BLaER1 treated with 17β-estradiol and CSF1 and Interleukin-3, amounts not matched to agents 10 nM and 100 nM (cell line): Measurements from ENCODE around the gene CHMP5.
"Not testable (repeated sequence)": the region's sequence is repeated elsewhere in the genome, so short reads cannot be mapped to it uniquely, and the experiment has no call there.

Source experiments
- H3K27ac ChIP-seq, 11 experiments: shearing (Covaris generic); formaldehyde crosslinking; 2 replicates each; pipeline ENCODE4 v1.8.1; 2022
- H3K27me3 ChIP-seq, 11 experiments: shearing (Covaris generic); formaldehyde crosslinking; 2 replicates each; pipeline ENCODE4 v1.8.1; 2022
- H3K36me3 ChIP-seq, 11 experiments: shearing (Covaris generic); formaldehyde crosslinking; 2 replicates each; pipeline ENCODE4 v1.8.1; 2022
- H3K4me1 ChIP-seq, 10 experiments: shearing (Covaris generic); formaldehyde crosslinking; 2 replicates each; pipeline ENCODE4 v1.8.1; 2022
- H3K4me2 ChIP-seq, 11 experiments: shearing (Covaris generic); formaldehyde crosslinking; 2 replicates each; pipeline ENCODE4 v1.8.1; 2022
- H3K4me3 ChIP-seq, 10 experiments: shearing (Covaris generic); formaldehyde crosslinking; 2 replicates each; pipeline ENCODE4 v1.8.1; 2022
- H3K9ac ChIP-seq, 11 experiments: shearing (Covaris generic); formaldehyde crosslinking; 2 replicates each; pipeline ENCODE4 v1.8.1; 2022
- H3K9me3 ChIP-seq, 11 experiments: shearing (Covaris generic); formaldehyde crosslinking; replicated peaks in 1 of 11; 2 replicates each; pipeline ENCODE4 v1.8.1; 2022
- H4K20me1 ChIP-seq, 11 experiments: shearing (Covaris generic); formaldehyde crosslinking; 2 replicates each; pipeline ENCODE4 v1.8.1; 2022
- Cebpa-rat ChIP-seq, 11 experiments: shearing (Covaris generic); IDR thresholded peaks; 2 replicates each; pipeline ENCODE4 v1.8.1; 2022

CHMP5 gene

DNA sequence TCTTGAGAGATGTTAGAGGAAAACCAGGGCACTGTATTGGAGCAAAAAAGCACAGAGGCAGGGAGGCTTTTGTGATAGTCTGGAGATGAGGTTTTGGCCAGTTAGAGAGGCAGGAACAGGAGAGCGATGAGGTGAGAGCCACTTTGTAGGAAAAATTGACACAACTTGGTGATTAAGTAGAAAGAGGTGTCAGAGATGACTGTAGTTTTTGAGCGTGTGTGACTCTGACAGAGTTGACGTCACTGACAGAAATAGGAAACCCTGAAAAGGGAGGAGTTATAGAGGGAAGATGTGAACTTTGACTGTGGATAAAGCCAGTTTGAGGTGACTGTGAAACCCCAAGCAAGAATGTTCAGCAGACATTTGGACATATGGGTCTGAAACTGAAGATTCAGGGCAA is 41.2 kb downstream of the CHMP5 start:
- H3K4me1 ChIP-seq = peaks cover 0 to 28% (median 11%) of the 10 kb centered on the region in 10 experiments; a peak in 12 of 20 replicates
- no peak overlapping the region for H3K9ac ChIP-seq
- TF ChIP-seq Cebpa-rat (IDR thresholded peaks at IDR 0.05) = no peak
- H3K27me3 ChIP-seq = no peaks in the 10 kb centered on the region
- no peak overlapping the region for H3K4me3 ChIP-seq
- H4K20me1 ChIP-seq = peaks cover 11 to 92% (median 39%) of the 10 kb centered on the region in 11 experiments; a peak in 18 of 22 replicates
- H3K9me3 ChIP-seq = no peaks in the 10 kb centered on the region
- peaks cover 100% of the 10 kb centered on the region in 11 experiments for H3K36me3 ChIP-seq
- peak overlapping the region in 2 of 11 experiments; percentile 56 to 69; a peak in 2 of 22 replicates for H3K27ac ChIP-seq
- no peak overlapping the region for H3K4me2 ChIP-seq

DNA sequence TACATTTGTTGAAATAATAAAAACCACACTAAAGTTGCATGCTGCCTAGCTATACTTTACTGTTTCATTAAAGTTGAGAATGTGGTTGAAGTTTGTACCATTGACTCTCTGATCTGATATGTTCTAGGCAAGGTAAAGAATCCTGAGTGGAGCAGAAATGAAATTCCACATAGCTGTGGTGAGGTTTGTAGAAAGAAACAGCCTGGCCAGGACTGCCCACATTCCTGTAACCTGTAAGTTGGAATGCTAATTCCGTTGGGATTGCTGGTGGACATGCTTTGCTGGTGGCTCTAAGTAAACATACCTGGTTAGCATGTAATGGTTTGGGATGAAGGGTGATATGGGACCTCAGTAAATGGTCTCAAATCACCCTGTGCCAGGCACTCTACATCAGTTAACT is 42.2 kb downstream of the CHMP5 start:
- peaks cover 10 to 84% (median 49%) of the 10 kb centered on the region in 11 experiments; a peak in 18 of 22 replicates for H4K20me1 ChIP-seq

DNA sequence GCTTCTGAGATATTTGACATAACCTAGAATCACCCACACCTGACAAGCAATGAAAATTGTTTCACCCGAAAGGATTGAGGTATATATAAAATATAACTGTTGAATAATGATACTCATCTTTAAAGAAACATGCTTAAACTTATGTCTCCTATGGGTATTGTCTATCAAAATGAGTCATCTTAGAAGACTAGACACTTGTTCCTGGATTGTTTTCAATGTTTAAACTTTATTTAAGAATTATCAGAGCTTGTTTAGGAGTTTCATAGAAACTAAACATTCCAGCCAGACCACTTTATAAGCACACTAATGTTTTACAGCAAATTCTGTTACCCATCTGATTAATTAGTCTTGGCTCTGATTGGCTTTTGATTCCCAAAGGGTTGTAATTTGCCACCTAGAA is 45.1 kb downstream of the CHMP5 start:
- Histone ChIP-seq H3K9ac (no peak overlapping the region), H3K4me1 (peaks cover 0 to under 1% (median 0%) of the 10 kb centered on the region in 10 experiments; a peak in 2 of 20 replicates)

More for the DNA sequence above, 42.2 kb downstream of the CHMP5 start:
- no peak for TF ChIP-seq Cebpa-rat (IDR thresholded peaks at IDR 0.05)
- Histone ChIP-seq H3K27me3 (no peaks in the 10 kb centered on the region), H3K9me3 (no peaks in the 10 kb centered on the region), H3K4me2 (no peak overlapping the region), H3K4me1 (peaks cover 0 to 28% (median 11%) of the 10 kb centered on the region in 10 experiments; a peak in 12 of 20 replicates), H3K27ac (no peak overlapping the region), H3K9ac (no peak overlapping the region), H3K36me3 (peaks cover 100% of the 10 kb centered on the region in 11 experiments), H3K4me3 (no peak overlapping the region)

DNA sequence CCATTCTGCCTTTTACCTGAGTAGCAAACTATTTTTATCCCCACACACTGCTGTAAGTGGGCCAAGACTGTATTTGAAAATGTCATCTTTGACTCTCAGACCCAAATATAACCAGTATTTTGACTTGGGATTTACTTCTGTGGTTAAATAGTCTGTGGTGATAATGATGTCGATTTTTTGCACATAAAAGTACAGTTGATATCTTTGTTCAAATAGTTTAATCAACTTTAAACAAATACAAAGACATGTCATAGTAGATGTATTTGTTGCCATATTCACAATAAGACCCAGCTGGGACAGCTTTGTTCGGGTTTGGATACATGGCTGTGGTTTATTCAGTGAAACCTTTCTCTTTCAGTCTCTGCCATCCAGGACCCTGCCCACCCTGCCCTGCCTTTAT is 45.9 kb downstream of the CHMP5 start:
- peaks cover 100% of the 10 kb centered on the region in 11 experiments for H3K36me3 ChIP-seq
- no peaks in the 10 kb centered on the region for H3K27me3 ChIP-seq
- H3K4me2 ChIP-seq = no peak overlapping the region
- H3K9ac ChIP-seq = 0 out of 22 replicates have a peak overlapping the region, but pooled peaks of 1 of the 11 experiments have one; percentile 12
- H3K4me3 ChIP-seq = no peak overlapping the region
- H4K20me1 ChIP-seq = peaks cover 10 to 58% (median 43%) of the 10 kb centered on the region in 11 experiments; a peak in 18 of 22 replicates
- H3K4me1 ChIP-seq = no peaks in the 10 kb centered on the region
- no peak overlapping the region for H3K27ac ChIP-seq
- no peaks in the 10 kb centered on the region for H3K9me3 ChIP-seq
- TF ChIP-seq Cebpa-rat (IDR thresholded peaks at IDR 0.05) = no peak

More for the DNA sequence above, 45.1 kb downstream of the CHMP5 start:
- Histone ChIP-seq H4K20me1 (peaks cover 10 to 59% (median 42%) of the 10 kb centered on the region in 11 experiments; a peak in 18 of 22 replicates), H3K36me3 (peaks cover 100% of the 10 kb centered on the region in 11 experiments), H3K9me3 (no peaks in the 10 kb centered on the region), H3K4me3 (no peak overlapping the region), H3K27me3 (no peaks in the 10 kb centered on the region), H3K4me2 (no peak overlapping the region), H3K27ac (no peak overlapping the region)
- TF ChIP-seq Cebpa-rat (IDR thresholded peaks at IDR 0.05) = no peak

DNA sequence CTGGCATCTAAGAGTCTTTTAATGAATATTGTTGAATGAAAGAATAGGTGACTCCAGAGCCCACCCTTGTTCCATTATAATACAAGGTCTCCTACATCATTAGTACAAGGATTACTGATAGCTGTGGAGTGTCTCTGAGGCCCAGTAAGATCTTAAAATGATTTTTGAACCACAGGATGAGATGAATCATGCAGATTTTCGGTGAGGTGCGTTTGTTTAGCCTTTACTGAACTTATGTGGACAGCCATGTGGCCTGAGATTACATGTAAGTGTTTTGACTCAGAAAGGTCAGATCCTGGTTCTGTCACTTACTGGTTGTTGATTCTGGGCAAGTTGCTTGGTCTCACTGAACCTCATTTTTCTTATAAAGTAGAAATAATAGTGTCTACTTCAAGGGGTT is 47.1 kb downstream of the CHMP5 start:
- Histone ChIP-seq H3K36me3 (peaks cover 100% of the 10 kb centered on the region in 11 experiments), H3K4me1 (no peaks in the 10 kb centered on the region), H3K27me3 (no peaks in the 10 kb centered on the region), H3K9me3 (no peaks in the 10 kb centered on the region), H3K9ac (no peak overlapping the region), H3K4me3 (no peak overlapping the region), H3K4me2 (no peak overlapping the region), H4K20me1 (peaks cover 10 to 66% (median 34%) of the 10 kb centered on the region in 11 experiments; a peak in 17 of 22 replicates), H3K27ac (no peak overlapping the region)
- no peak for TF ChIP-seq Cebpa-rat (IDR thresholded peaks at IDR 0.05)

DNA sequence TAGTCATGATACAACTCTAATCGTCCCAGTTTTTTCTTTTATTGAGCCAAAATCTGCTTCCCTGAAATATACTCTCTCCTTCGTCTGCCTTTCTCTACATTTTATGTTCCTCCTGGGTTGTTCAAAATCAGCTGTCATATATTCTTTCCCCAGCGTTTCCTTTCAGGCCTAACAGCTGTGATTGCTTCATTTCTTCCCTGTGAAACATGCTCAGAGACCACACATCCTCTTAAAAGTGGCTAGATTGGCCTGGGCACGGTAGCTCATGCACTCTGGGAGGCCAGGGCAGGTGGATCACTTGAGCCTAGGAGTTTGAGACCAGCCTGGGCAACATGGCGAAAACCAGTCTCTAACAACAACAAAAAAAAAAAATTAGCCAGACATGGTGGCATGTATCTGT is 50.5 kb downstream of the CHMP5 start:
- Histone ChIP-seq H3K4me2 (no peak overlapping the region), H3K27me3 (no peaks in the 10 kb centered on the region), H3K27ac (0 out of 22 replicates have a peak overlapping the region, but pooled peaks of 2 of the 11 experiments have one; percentile 3 to 23), H3K9me3 (no peaks in the 10 kb centered on the region), H3K4me1 (peaks cover 0 to 6% (median 0%) of the 10 kb centered on the region in 10 experiments; a peak in 1 of 20 replicates), H3K4me3 (no peak overlapping the region), H3K36me3 (peaks cover 98 to 100% (median 100%) of the 10 kb centered on the region in 11 experiments), H3K9ac (no peak overlapping the region), H4K20me1 (peaks cover 0 to 44% (median 17%) of the 10 kb centered on the region in 11 experiments; a peak in 14 of 22 replicates)
- no peak for TF ChIP-seq Cebpa-rat (IDR thresholded peaks at IDR 0.05)

DNA sequence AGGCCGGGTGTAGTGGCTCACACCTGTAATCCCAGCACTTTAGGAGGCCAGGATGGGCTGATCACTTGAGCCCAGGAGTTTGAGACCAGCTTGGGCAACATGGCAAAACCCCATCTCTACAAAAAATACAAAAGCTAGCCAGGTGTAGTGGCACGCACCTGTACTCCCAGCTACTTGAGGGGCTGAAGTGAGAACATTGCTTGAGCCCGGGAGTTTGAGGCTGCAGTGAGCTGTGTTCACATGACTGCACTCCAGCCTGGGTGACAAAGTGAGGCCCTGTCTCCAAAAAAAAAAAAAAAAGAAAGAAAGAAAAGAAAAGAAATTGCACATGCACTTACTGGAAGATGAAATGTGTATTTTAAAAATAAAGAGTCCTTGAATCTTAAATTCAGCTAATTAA is 52.3 kb downstream of the CHMP5 start:
- Histone ChIP-seq H4K20me1 (peaks cover 0 to 28% (median 16%) of the 10 kb centered on the region in 11 experiments; a peak in 10 of 22 replicates), H3K36me3 (peaks cover 98 to 100% (median 100%) of the 10 kb centered on the region in 11 experiments)
- not testable (repeated sequence) for H3K9me3 ChIP-seq, H3K27ac ChIP-seq, H3K4me2 ChIP-seq, H3K27me3 ChIP-seq, H3K9ac ChIP-seq, H3K4me1 ChIP-seq, H3K4me3 ChIP-seq

DNA sequence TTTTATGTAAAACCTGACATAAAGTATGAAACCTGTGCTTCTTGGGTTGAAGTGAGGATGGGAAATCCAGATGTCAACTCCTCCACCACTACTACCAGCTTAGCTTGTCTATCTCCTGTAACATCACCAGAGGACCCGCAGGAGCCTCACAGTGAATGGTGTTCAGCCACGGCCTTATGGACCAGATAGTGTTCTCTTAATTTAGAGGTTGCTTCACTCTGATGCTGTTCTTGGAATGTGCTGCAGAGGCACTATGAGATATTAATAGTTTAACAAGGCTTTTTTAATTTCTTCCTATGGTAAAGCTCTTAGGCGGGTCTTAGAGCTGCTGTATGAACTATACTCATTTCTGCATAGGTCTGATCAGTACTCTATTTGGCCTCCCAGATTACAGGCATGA is 53.4 kb downstream of the CHMP5 start:
- TF ChIP-seq Cebpa-rat (IDR thresholded peaks at IDR 0.05) = no peak
- Histone ChIP-seq H3K27me3 (no peaks in the 10 kb centered on the region), H3K4me1 (peaks cover 0 to 7% (median 0%) of the 10 kb centered on the region in 10 experiments; a peak in 1 of 20 replicates), H3K4me3 (no peak overlapping the region), H3K36me3 (peaks cover 98 to 100% (median 100%) of the 10 kb centered on the region in 11 experiments), H3K9ac (no peak overlapping the region), H3K9me3 (no peaks in the 10 kb centered on the region), H3K4me2 (no peak overlapping the region), H3K27ac (no peak overlapping the region), H4K20me1 (peaks cover 0 to 28% (median 14%) of the 10 kb centered on the region in 11 experiments; a peak in 9 of 22 replicates)

DNA sequence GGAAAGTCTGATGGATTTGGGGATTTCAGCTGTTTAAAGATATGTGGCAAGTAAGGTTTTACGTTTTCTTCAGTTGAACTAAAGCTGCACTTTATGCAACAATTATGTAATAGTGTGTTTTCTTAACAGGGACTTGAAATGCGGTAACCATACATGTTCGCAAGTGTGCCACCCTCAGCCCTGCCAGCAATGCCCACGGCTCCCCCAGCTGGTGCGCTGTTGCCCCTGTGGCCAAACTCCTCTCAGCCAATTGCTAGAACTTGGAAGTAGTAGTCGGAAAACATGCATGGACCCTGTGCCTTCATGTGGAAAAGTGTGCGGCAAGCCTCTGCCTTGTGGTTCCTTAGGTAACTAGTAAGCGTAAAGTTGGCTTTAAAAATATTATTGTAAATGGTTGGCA is 53.9 kb downstream of the CHMP5 start:
- H4K20me1 ChIP-seq = peaks cover 0 to 28% (median 14%) of the 10 kb centered on the region in 11 experiments; a peak in 9 of 22 replicates
- no peak overlapping the region for H3K4me3 ChIP-seq
- peaks cover 98 to 100% (median 100%) of the 10 kb centered on the region in 11 experiments for H3K36me3 ChIP-seq
- H3K4me2 ChIP-seq = no peak overlapping the region
- no peaks in the 10 kb centered on the region for H3K9me3 ChIP-seq
- no peak overlapping the region for H3K9ac ChIP-seq
- no peaks in the 10 kb centered on the region for H3K27me3 ChIP-seq
- no peak overlapping the region for H3K27ac ChIP-seq
- peaks cover 0 to 7% (median 0%) of the 10 kb centered on the region in 10 experiments; a peak in 1 of 20 replicates for H3K4me1 ChIP-seq
- TF ChIP-seq Cebpa-rat (IDR thresholded peaks at IDR 0.05) = no peak
